ENCODE results near the gene CUL1. TPM values are rescaled to one million over a fixed set of nuclear protein-coding genes. Genes with fewer than 3 reads are reported as not detected.

Gene CUL1
- polyA plus RNA-seq, 1 donor from 2014 or later: 77.5 TPM

DNA sequence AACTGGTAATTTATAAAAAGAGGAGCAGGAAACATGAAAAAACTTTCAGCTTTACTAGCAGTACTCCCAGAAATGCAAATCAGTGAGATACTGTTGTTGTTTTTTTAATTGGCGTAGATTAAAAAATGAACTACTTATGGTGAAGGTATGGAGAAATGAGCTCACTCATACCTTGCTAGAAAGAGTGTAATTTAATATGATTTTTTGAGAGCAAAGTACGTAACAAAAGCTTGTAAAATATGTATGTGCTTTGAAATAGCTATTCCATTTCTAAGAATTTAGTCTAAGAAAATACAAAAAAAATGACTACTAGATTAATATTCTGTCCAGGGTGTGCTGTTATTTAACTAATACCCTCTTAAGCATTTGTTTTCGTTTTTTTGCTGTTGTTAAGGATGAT is 5.5 kb downstream of the CUL1 start:
- no peak for TF ChIP-seq MXI1 (conservative IDR thresholded peaks at IDR 0.05; ENCODE audit: poor library complexity, severe bottlenecking)
- no peak for TF ChIP-seq POLR2AphosphoS5 (IDR thresholded peaks at IDR 0.05)
- no peak for TF ChIP-seq CTCF (IDR thresholded peaks at IDR 0.05; ENCODE audit: poor library complexity, severe bottlenecking)
- TF ChIP-seq REST (IDR thresholded peaks at IDR 0.05; ENCODE audit: borderline replicate concordance): no peak
- TF ChIP-seq SMC3 (conservative IDR thresholded peaks at IDR 0.05; ENCODE audit: poor library complexity): no peak
- H4K20me1 ChIP-seq (ENCODE audit: insufficient read depth): no peaks in the 10 kb centered on the region
- no peaks in the 10 kb centered on the region for H3F3A ChIP-seq (ENCODE audit: insufficient read depth, low read length, poor library complexity, severe bottlenecking)
- no peak overlapping the region for H3K4me3 ChIP-seq (ENCODE audit: low read length)
- H3K27me3 ChIP-seq (ENCODE audit: insufficient read depth, low read depth, low read length): no peaks in the 10 kb centered on the region
- H3K9me3 ChIP-seq (ENCODE audit: low read length): no peaks in the 10 kb centered on the region
- H3K9me2 ChIP-seq (ENCODE audit: insufficient read depth, low read length): no peaks in the 10 kb centered on the region
- H3K9ac ChIP-seq (ENCODE audit: low read length): no peak overlapping the region
- no peaks in the 10 kb centered on the region for H3K36me3 ChIP-seq (ENCODE audit: insufficient read depth, low read length)
- no peak overlapping the region for H2AFZ ChIP-seq (ENCODE audit: low read depth, low read length)
- H3K79me2 ChIP-seq (replicated peaks; ENCODE audit: insufficient read depth, low read length): peaks cover 90% of the 10 kb centered on the region
- no peak overlapping the region for H3K4me2 ChIP-seq (ENCODE audit: low read length)
- H3K27ac ChIP-seq (ENCODE audit: low read length): no peak overlapping the region

DNA sequence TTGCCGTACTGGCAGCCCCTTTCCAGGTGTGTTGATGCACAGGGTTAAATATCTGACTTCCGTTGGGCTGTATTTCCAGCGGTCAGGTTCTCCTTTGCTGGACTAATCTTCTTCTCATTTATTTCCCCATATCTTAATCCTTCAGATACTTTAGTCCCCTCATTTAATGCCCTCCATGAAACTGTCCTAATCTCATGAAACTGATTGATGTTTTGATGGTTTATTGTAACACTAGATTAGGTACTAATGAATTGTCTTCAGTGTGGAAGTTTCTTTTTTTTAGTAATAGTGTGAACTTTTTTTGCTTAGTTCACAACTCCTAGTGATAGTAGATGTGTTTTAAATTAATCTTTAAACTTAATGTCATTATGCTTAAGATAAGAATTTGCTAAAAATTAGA is 6.3 kb downstream of the CUL1 start:
- TF ChIP-seq EZH2 (IDR thresholded peaks at IDR 0.05; ENCODE audit: borderline replicate concordance, insufficient read depth, low read length, poor library complexity, severe bottlenecking) (no peak), POLR2AphosphoS5 (IDR thresholded peaks at IDR 0.05) (no peak), EP300 (conservative IDR thresholded peaks at IDR 0.05; ENCODE audit: poor library complexity, severe bottlenecking) (no peak), TAF1 (IDR thresholded peaks at IDR 0.05; ENCODE audit: low read depth) (no peak), CTCF (IDR thresholded peaks at IDR 0.05; ENCODE audit: poor library complexity, severe bottlenecking) (no peak), RAD21 (conservative IDR thresholded peaks at IDR 0.05) (no peak), MXI1 (conservative IDR thresholded peaks at IDR 0.05; ENCODE audit: poor library complexity, severe bottlenecking) (no peak), REST (IDR thresholded peaks at IDR 0.05; ENCODE audit: borderline replicate concordance) (no peak)
- H3K4me2 ChIP-seq (ENCODE audit: low read length): no peak overlapping the region
- no peak overlapping the region for H3K27ac ChIP-seq (ENCODE audit: low read length)
- H3K27me3 ChIP-seq (ENCODE audit: insufficient read depth, low read depth, low read length): no peaks in the 10 kb centered on the region
- H3K79me2 ChIP-seq (replicated peaks; ENCODE audit: insufficient read depth, low read length): peaks cover 90% of the 10 kb centered on the region
- no peak overlapping the region for H2AFZ ChIP-seq (ENCODE audit: low read depth, low read length)
- H3K36me3 ChIP-seq (ENCODE audit: insufficient read depth, low read length): no peaks in the 10 kb centered on the region
- H3K9me3 ChIP-seq (ENCODE audit: low read length): no peaks in the 10 kb centered on the region
- H3K9ac ChIP-seq (ENCODE audit: low read length): no peak overlapping the region
- no peaks in the 10 kb centered on the region for H3F3A ChIP-seq (ENCODE audit: insufficient read depth, low read length, poor library complexity, severe bottlenecking)
- no peak overlapping the region for H3K4me3 ChIP-seq (ENCODE audit: low read length)
- H4K20me1 ChIP-seq (ENCODE audit: insufficient read depth): no peaks in the 10 kb centered on the region
- no peaks in the 10 kb centered on the region for H3K9me2 ChIP-seq (ENCODE audit: insufficient read depth, low read length)
